SH-SY5Y (cell line): Measurements from ENCODE around the gene RGS3.

Experiments
- GATA2 ChIP-seq: IDR thresholded peaks from 2 replicates; pipeline ENCODE4 v1.6.1; 2011; ENCODE audit warnings: mild to moderate bottlenecking, low read depth, low read length
- GATA3 ChIP-seq: IDR thresholded peaks from 2 replicates; pipeline ENCODE4 v1.6.1; 2011; ENCODE audit warnings: low read depth, mild to moderate bottlenecking, low read length, moderate library complexity

Gene RGS3

DNA sequence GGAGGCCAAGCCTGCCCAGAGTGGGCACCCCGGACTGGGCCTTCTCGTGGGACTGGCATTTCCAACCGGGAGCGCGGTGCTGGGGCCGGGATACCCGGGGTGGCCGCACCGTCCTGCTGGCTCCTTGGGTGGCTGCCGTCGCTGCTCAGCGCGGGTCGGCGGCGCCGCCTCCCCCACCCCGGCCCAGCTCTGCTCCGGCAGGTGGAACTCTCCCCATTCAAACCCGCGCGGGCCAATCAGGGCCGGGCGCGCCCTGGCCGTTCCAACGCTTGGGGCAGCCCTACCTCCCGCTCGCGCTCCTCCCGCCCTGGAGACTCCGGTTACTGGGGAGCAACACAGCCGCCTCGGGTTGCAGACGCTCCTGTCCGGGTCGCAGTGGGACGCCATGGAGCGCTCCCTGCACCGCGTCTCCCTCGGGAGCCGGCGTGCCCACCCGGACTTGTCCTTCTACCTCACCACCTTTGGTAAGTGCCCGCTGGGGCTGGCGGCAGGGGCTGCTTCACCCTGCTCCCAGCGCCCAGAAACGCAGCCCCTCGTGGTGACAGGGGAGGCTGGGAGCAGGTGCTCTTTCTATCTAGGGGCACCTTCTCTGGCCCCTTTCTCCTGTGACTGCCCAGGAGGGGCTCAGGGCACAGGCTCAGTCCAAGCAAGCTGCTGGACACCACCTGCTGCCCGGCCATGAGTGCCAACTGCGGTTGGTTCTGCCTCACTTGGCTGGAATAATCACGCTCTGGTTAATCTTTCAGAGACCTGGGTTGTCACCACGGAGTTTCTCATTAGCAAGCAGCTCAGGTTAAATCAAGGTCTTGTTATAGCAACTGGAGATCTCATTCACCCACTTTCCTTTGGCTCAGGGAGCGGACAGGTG is at the start of gene RGS3:
RGS3 (plus strand) TSS at position 310 of the 868 bp plus-strand sequence; CDS start at position 386, 76 bp downstream.
- no peak for TF ChIP-seq GATA2
- TF ChIP-seq GATA3 = no peak

DNA sequence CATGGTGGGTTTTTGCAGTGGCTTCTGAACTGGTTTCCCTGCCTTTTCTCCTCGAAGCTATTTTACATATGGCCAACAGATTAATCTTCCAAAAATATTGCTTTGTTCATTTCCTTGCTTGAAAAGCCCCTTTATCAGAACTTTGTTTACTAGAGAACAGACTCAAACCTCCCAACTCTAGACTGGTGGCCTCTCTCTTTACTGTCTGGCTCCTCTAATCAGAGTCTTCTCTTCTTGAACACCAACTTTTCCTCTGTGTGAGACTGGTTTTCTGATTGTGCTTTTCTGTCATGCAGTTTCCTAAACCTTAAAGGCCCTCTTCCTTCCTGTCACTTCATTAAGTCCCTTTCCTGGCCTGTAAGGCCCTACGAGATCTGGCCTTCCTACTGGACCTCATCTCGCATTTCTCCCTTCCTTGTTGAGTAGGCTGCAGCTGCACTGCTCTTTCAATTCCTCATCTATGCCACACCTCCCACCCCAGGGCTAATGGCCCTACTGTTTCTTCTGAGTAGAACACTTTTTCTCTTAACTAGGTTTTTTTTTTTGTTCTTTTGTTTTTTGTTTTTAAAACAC is 47.3 kb upstream of the RGS3 start:
- TF ChIP-seq GATA2 (no peak), GATA3 (no peak)

DNA sequence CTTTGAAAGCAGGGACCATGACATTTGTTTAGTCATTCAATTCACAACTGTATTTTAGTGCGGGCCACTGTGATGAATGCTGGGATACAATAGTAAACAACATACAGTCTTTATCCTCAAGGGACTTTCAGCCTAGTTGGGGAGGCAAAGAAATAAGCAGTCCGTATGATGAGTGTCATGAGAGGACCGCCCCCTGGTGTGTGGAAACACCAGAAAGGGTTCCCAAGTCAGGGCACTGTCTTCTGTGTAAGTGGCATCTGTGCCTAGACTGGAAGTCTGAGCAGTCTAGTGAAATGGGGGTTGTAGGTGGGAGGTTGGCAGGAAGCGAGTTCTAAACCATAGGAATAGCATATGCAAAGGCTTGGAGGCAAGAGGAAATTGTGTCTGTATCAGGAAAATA is 46.2 kb upstream of the RGS3 start:
- TF ChIP-seq GATA2 (no peak), GATA3 (no peak)

DNA sequence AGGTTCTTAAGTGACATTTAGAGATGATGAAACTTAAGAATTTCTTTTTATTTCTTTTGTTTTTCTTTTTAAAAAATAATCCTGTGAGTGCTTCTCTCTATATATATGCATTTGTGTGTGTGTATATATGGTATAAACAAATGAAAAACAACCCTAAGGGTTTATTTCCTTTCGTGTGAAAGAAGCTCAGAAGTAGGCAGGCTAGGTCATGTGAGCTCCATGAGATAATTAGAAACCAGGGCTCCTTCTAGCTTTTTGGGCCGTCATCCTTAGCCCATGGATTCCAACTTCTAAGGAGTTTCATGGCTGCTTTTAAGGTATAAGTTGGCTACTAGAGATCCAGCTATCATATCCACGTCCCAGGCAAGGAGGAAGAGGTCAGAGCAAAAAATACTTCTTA is 41.8 kb upstream of the RGS3 start:
- no peak for TF ChIP-seq GATA2
- TF ChIP-seq GATA3 = no peak

DNA sequence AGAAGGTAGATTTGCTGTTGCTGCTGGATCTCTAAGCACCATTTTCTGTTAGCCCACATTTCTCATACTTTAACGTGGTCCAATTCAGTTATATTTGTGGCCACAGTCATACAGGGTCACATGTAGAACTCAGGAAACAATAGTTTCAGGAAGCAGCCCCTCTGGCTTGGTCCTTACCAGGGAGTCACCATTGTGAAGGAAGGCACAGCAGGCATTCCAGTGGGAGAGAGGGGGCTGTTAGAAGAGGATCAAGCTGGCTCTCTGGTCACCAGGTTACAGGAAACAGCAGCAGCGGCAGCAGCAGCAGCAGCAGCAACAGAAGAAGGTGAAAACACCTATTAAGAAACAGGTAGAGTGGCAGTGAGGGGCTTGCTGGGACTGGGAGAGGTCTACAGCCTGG is 38.5 kb upstream of the RGS3 start:
- TF ChIP-seq GATA3 (no peak), GATA2 (no peak)

DNA sequence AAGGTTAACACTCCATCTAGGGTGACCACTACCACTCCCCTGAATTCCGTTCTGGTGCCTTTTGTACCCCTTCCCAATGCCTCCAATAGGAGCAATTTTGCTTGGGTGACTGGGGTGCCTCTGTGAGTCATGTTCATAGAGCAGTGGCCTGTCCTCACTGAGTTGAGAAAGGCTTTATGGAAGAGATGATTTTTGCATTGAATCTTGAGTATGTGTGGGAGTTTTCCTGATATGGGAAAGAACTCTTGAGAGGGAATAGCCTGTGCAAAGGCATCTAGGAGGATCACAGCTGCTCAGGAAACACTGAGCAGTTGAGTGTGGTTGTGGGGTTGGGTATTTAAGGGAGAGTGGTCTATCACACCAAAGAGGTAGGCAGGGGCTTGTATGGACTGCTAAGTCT is 36.8 kb upstream of the RGS3 start:
- TF ChIP-seq GATA3 (no peak), GATA2 (no peak)

DNA sequence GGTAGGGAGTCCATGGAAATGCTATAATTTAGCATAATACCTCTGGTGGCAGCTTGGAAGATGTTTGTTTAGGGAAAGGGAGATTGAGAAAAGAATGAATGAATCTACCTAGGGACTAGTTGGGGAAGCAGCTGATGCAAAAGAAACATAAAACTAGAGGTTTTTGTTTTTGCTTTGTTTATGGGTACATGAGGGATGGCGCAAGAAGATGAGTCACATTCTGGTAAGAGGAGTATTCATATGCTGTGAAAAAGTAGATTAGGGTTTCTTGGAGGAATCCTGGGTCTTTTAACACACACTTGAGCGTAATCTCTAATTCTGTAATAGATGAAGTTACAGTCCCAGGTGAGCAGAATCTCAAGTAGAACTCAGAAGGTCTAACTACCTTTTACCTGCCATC is 35.9 kb upstream of the RGS3 start:
- TF ChIP-seq GATA2 (no peak), GATA3 (no peak)

DNA sequence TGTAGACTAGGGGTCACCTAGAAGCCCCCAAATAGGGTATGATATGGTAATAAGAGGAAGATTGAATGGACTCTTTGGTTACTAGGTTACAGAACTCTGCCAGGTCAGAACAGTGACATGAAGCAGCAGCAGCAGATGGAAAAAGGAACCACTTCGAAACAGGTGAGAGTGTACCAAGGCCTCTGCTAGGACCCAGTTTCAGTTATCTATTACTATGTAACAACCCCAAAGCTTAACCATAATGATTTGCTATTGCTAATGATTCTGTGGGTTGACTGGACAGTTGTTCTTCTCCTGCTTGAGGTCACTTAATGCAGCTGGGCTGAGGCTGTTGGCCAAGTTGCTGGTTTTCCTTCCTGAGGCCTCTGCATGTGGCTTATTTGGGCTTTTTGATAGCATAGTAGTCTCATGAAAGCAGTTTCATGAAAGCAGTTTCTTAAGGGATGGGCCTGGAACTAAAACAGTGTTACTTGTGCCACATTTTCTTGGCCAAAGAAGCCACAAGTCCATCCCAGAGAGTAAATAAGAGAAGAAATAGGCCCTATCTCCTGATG is 35.4 kb upstream of the RGS3 start:
- no peak for TF ChIP-seq GATA3
- TF ChIP-seq GATA2 = no peak

DNA sequence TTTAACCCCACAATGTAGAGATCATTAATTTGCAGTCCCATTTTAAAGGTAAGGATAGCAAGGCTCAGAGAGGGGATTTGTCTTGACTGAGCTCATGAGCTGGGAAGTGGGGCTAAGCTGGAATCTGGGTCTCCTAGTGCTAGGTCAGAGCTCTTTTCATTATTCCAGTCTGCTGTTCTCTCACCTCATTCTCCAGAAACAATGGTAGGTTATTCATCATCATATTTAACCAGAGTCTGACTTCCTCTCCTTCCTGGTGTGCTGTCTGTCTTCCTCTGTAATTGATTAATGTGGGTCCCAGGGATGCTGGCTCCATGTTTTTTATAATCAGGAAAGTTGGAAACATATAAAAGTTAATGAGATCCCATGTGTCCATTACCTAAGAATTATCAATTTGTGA is 32.3 kb upstream of the RGS3 start:
- TF ChIP-seq GATA3 (no peak), GATA2 (no peak)

DNA sequence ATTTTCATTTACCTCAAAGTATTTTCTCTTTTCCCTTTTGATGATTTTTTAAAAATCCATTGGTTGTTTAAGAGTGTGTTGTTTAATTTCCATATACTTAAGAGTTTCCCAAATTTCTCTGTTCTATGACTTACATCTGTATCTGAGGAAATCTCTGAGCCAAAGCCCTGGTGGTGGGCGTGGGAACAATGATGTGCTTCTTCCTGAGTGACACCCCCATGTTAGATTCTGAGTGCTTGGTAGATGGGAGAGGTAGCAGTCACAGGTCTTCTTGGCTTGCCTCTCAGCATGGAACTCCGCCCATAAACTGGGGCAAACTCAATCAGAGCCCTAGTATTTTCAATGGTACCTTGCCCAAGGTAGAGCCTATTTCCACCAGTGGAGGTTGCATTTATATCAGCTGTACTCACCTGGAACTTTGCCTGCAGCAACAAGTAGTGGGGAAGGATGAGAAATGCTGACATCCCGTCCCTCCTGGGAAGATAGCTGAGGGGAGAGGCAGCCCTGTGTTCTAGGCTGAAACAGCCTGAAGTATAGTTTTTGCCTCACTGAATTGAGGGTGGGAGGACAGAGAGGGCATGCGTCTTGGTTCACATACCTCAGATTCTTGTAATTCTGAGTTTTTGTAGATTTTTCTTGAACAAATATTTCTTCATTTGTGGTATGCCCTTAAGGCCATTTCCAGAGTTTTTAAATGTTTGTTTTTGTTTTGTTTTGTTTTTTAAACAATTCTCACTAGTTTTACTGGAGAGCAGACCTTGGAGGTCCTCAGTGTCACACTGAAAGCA is 26.6 kb upstream of the RGS3 start:
- no peak for TF ChIP-seq GATA2
- TF ChIP-seq GATA3 = no peak

DNA sequence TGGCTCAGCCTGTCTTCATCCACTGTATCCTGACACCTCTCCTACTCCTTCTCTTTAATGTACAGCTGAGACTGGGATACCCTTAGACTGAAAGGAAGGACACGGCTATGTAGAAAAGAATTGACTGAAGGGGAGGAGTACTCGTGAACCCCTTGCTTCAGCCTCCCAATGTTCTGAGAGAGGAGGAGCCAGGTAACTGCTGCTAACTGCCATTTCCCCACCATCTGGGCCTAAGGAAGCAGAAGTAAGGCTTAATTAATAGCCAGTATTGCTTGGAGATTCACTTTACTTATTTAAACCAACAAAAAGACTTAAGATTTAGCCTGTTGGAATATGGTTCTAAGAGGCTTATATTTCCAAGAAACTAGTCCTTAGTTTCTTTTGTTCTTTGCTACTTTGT is 18.8 kb upstream of the RGS3 start:
- TF ChIP-seq GATA2 = no peak

DNA sequence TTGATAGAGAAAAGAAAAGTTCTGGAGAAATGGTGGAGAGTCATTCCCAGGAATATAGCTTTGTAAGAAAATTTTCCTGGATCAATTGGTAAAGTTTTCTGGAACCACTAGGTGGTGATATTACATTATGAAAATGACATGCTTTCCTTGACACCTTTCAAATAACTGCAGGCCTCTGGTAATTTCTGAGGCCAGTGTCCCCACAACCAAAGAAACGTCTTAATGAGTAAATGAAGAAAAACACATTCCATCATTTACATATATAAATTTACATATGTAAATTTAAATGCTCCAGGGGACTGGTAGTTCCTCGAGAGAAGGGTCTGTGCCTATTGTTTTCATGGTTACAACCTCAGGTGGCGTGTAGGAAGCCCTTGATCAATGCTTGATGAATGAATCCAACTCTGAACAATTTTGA is 17.2 kb upstream of the RGS3 start:
- no peak for TF ChIP-seq GATA3
- TF ChIP-seq GATA2 = no peak

DNA sequence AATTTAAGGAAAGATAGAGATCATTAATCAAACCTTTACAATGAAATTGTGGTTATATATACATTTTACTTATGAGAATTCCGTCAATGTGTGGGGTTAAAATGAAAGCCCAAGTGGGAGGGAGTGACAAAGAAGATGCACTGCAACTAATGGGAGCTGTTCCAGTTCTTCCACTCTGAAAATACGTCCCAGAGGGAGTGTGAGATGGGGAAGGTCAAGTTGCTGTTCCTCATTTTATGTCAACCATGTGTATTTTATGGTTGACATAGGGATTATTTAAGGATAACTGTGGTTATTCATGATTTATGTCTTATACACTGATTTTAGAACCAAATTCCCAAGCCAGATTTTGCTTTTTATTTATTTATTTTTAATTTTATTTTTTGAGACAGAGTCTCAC is 14.2 kb upstream of the RGS3 start:
- TF ChIP-seq GATA3 = no peak

DNA sequence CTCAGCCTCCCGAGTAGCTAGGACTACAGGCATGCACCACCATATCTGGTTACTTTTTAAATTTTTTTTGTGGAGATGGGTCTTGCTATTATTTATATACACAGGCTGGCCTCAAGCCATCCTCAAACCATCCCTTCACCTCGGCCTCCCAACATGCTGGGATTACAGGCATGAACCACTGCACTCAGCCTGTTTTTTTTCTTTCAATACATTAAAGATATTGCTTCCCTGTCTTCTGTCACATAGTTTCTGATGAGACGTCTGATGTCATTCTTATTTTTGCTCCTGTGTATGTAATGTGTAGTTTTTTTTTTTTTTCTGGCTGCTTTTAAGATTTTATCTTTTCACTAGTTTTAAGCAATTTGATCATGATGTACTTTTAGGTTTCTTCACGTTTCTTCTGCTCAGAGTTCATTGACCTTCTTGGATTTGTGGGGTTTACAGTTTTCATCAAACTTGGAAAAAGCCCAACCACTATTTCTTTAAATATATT is 11.4 kb upstream of the RGS3 start:
- no peak for TF ChIP-seq GATA3
- TF ChIP-seq GATA2 = no peak
